Measurements from ENCODE around the gene KLK1.

DNA sequence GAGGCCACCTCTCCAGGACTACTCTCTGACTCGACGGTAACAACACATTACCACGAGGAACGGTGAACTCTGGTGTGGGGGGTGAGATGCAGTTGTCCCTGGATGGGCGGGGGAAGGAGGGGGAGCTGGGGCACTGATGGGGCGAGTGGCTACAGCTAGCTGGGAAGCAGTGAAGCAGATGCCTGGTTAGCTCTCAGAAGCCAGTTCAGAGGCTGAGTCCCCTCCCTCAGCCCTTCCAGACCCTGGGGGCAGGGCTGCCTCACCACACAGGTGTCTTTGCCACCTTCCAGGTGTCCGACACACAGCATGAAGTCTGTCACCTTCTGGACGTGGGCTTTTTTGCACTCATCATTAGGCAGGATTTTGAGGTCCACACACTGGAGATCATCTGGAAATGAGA, 4.0 kb downstream of the KLK1 start:
- TF ChIP-seq, protein P1, sequence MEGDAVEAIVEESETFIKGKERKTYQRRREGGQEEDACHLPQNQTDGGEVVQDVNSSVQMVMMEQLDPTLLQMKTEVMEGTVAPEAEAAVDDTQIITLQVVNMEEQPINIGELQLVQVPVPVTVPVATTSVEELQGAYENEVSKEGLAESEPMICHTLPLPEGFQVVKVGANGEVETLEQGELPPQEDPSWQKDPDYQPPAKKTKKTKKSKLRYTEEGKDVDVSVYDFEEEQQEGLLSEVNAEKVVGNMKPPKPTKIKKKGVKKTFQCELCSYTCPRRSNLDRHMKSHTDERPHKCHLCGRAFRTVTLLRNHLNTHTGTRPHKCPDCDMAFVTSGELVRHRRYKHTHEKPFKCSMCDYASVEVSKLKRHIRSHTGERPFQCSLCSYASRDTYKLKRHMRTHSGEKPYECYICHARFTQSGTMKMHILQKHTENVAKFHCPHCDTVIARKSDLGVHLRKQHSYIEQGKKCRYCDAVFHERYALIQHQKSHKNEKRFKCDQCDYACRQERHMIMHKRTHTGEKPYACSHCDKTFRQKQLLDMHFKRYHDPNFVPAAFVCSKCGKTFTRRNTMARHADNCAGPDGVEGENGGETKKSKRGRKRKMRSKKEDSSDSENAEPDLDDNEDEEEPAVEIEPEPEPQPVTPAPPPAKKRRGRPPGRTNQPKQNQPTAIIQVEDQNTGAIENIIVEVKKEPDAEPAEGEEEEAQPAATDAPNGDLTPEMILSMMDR (IDR thresholded peaks at IDR 0.05): no peak
- TF ChIP-seq POLR2A (IDR thresholded peaks at IDR 0.05): no peak

Data from tibial nerve (tissue), 3 donors.